ENCODE measurements around the gene ZNF548.
"Not testable (repeated sequence)": the region's sequence is repeated elsewhere in the genome, so short reads cannot be mapped to it uniquely, and the experiment has no call there.

Gene ZNF548
- total RNA-seq, result 5.1 to 17.7 (median 10.6) reads per million in 18 experiments

DNA sequence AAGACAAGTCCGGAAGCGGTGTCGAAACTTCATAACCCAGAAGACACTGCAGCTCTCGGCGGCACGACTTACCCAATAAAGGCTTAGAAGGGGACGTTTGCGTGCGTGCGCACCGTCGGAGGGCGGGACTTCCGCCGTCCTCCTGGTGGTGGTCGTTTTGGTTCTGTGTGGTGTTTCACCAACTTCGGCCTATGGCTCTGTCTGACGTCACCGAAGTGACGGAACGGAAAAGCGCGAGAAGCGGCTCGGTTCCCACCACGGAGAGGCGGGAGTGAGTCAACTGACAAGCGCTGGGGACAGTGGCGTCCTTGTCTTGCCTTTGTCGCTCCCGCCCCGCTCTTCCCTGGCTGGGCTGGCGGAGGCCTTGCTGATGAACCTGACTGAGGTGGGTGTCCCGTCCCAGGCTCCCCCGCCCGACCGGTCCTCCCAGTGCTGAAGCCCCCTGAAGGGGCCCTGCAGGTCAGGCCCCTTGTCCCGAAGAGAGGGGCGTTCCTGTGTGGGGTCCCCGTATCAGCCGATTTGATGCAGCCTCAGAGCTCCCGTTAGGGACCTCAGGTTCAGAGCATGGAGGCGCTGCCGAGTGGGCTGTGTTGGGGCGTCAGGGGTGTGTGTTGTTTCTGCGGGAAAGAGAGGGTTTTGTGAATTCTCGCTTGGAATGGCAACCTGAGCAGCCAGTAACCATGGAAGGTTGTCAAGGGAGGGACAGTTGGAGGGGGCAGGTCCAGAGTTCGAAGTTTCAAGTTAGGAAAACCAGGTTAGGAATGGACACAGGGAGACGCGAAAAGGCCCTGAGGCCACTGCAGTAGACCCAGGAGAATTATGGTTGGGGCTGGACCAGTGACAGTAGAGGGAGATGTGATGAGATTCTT is at the start of gene ZNF548:
Gene ZNF548, plus strand, starts transcription at position 125 of the 869 bp plus-strand sequence. Its CDS starts 246 bp downstream, at position 371.
- peak; percentile 98 for DNase-seq

DNA sequence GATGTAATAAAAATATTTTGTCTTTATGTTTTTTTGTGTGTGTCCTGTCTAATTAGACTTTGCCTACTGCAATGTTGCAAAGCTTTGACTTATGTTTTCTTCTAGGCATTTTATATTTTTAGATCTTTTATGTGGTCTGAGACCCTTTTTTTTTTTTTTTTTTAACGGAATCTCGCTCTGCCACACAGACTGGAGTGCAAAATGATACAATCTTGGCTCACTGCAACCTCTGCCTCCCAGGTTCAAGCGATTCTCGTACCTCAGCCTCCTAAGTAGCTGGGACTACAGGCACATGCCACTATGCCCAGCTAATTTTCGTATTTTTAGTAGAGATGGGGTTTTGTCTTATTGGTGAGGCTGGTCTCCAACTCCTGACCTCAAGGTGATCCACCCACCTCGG is 47.1 kb upstream of the ZNF548 start:
- DNase-seq, result no peak

DNA sequence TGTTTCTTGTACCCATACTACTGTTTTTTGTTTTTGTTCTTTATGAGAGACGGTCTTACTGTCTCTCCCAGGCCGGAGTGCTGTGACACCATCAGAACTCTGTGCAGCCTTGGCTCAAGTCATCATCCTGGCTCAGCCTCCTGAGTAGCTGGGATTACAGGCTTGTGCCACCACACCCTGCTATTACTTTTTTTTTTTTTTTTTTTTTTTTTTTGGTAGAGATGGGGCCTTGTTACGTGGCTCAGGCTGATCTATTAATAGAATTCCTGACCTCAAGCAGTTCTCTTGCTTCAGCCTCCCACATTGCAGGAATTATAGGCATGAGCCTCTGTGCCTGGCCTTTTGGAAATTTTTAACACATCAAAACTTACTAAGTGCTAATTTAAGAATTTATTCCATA is 41.5 kb upstream of the ZNF548 start:
- DNase-seq, result no peak

GRCh38 chr19:57350877-57351805 is 38.5 kb upstream of the ZNF548 start, which contains the start of gene ZNF304:
TSS of gene ZNF304 (plus strand) at chr19:57351271. CDS start at chr19:57351665, 394 bp downstream.
- peak; percentile 95 for DNase-seq

GRCh38 chr19:57351867-57352266 is 37.8 kb upstream of the ZNF548 start:
- DNase-seq, result no peak

GRCh38 chr19:57355916-57356315 is 33.7 kb upstream of the ZNF548 start:
- DNase-seq, result no peak

DNA sequence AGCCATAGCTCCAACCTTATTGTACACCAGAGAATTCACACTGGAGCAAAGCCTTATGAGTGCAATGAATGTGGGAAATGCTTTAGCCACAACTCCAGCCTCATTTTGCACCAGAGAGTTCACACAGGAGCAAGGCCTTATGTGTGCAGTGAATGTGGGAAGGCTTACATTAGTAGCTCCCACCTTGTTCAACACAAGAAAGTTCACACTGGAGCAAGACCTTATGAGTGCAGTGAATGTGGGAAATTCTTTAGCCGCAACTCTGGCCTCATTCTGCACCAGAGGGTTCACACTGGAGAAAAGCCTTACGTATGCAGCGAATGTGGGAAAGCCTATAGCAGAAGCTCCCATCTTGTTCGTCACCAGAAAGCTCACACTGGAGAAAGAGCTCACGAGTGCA is 32.2 kb upstream of the ZNF548 start:
- no peak for DNase-seq

GRCh38 chr19:57359300-57359699 is 30.4 kb upstream of the ZNF548 start:
- DNase-seq, result no peak

GRCh38 chr19:57362419-57362818 is 27.2 kb upstream of the ZNF548 start:
- DNase-seq, result no peak

GRCh38 chr19:57362997-57363687 is 26.5 kb upstream of the ZNF548 start, which contains the start of the genes TRAPPC2B and ZNF547:
TSS of gene TRAPPC2B (plus strand) at chr19:57363551. CDS start at chr19:57364834, 1,283 bp downstream.
TSS of gene ZNF547 (plus strand) at chr19:57363551. CDS start at chr19:57368556, 5,005 bp downstream.
- DNase-seq, result peak; percentile 100

DNA sequence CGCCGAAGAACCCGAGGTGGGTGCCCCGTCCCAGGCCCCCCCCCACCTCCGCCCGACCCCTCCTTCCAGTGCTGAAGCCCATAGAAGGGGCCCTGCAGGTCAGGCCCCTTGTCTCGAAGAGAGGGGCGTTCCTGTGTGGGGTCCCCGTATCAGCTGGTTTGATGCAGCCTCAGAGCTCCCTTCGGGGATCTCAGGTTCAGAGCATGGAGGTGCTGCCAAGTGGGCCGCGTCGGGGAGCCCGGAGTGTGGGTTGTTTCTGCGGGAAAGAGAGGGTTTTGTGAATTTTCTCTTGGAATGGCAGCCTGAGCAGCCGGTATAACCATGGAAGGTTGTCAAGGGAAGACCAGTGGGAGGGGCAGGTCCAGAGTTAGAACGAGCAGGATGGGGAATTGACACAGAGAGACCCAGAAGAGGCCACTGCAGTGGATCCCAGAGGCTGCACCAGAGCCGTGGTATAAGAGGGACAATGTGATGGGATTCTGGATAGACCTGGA is 25.9 kb upstream of the ZNF548 start:
- DNase-seq, result no peak

GRCh38 chr19:57366776-57367175 is 22.9 kb upstream of the ZNF548 start:
- no peak for DNase-seq

DNA sequence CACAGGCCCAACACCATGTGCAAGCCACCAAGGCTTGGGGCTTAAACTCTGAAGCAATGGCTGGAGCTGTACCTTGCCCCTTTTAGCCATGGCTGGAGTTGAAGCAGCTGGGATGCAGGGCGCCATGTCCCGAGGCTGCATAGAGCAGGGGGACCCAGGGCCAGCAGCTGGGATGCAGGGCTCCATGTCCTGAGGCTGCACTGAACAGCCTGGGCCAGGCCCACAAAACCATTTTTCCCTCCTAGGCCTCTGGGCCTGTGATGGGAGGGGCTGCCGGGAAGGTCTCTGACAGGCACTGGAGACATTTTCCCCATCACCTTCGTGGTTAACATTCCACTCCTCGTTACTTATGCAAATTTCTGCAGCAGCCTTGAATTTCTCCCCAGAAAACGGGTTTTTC is 15.5 kb upstream of the ZNF548 start:
- no peak for DNase-seq

GRCh38 chr19:57374647-57375046 is 15.0 kb upstream of the ZNF548 start:
- DNase-seq, result not testable (repeated sequence)

- no peak for DNase-seq
Observed at GRCh38 chr19:57376151-57376550, 13.5 kb upstream of the ZNF548 start.

DNA sequence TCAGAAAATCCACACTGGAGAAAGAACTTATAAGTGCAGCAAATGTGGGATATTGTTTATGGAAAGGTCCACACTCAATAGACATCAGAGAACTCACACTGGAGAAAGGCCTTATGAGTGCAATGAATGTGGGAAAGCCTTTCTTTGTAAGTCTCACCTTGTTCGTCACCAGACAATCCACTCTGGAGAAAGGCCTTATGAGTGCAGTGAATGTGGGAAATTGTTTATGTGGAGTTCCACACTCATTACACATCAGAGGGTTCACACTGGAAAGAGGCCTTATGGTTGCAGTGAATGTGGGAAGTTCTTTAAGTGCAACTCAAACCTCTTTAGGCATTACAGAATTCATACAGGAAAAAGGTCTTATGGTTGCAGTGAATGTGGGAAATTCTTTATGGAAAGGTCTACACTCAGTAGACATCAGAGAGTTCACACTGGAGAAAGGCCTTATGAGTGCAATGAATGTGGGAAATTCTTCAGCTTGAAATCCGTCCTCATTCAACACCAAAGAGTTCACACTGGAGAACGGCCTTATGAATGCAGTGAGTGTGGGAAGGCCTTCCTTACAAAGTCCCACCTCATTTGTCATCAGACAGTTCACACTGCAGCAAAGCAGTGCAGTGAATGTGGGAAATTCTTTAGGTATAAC is 12.0 kb upstream of the ZNF548 start:
- no peak for DNase-seq

GRCh38 chr19:57380923-57381322 is 8.7 kb upstream of the ZNF548 start:
- no peak for DNase-seq

GRCh38 chr19:57382806-57383488 is 6.7 kb upstream of the ZNF548 start:
- no peak for DNase-seq

GRCh38 chr19:57389194-57389729 is 392 bp upstream of the ZNF548 start:
- DNase-seq, result no peak

- no peak for DNase-seq
Observed at GRCh38 chr19:57395710-57396109, 6.1 kb downstream of the ZNF548 start.

DNA sequence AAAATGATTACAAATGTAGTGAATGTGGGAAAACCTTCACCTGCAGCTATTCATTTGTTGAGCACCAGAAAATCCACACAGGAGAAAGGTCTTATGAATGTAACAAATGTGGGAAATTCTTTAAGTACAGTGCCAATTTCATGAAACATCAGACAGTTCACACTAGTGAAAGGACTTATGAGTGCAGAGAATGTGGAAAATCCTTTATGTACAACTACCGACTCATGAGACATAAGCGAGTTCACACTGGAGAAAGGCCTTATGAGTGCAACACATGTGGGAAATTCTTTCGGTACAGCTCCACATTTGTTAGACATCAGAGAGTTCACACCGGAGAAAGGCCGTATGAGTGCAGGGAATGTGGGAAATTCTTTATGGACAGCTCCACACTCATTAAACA is 9.2 kb downstream of the ZNF548 start:
- DNase-seq, result no peak
